Panc1 (cell line): ENCODE measurements around the gene VAMP5.

Experiments used
- CTCF ChIP-seq: fragments of 450-650 bp; IDR thresholded peaks from 2 replicates; pipeline ENCODE4 v1.5.1; 2017; ENCODE audit warnings: mild to moderate bottlenecking
- POLR2AphosphoS5 ChIP-seq: IDR thresholded peaks from 2 replicates; pipeline ENCODE4 v1.6.1; 2012; ENCODE audit warnings: mild to moderate bottlenecking, low read depth, low read length, moderate library complexity
- SIN3A ChIP-seq: IDR thresholded peaks from 2 replicates; pipeline ENCODE4 v1.6.1; 2012; ENCODE audit warnings: low read depth, mild to moderate bottlenecking, low read length, moderate library complexity, borderline replicate concordance; ENCODE audit not compliant: insufficient read depth
- TCF7L2 ChIP-seq: IDR thresholded peaks from 2 replicates; pipeline ENCODE4 v1.6.1; 2011; ENCODE audit warnings: mild to moderate bottlenecking, low read depth, low read length, inconsistent platforms
- TF ChIP-seq, protein P1 (sequence below), 2 experiments: IDR thresholded peaks; 2 replicates each; pipeline ENCODE4 v1.6.1; 2011 to 2012; ENCODE audit warnings: low read depth in 2 of 2, control low read depth in 1 of 2, low read length in 1 of 2, mild to moderate bottlenecking in 1 of 2, moderate library complexity in 1 of 2; ENCODE audit not compliant: insufficient read depth in 1 of 2

DNA sequence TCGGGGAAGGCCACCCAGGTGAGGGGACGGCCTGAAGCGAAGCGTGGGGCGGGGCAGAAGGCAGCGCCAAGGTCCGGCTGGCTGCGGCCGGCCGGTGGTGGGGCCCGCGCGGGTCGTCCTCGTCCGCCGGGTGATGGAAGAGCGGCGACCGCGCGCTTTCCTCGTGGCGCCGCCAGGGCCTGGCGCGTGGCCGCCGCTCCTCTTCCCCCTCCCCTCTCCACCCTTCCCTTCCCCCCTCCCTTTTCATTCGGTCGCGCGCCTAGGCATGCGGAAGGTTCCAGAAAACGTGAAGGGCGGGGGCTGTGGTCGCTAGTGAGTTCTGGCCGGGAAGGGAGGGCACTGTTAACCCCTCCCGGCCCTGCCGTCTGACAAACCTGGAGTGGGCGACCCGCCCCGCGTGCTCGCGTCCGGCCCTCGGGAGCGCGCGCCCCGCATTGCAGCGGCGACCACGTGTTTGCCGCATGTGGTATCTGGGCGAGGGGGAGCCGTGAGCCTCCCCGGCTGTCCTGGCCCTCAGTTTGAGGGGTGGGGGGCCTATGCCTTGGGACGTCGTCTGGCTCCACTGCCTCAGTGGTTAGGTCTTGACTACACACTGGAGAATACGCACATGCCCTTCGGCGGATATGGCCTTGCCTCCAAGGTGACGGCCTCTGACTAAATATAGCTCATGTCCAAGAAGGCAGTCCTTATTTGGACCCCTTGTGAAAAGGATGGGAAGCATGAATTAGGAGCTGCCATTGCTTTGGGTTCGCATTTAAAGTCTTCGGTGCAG is 44.7 kb upstream of the VAMP5 start:
- TF ChIP-seq CTCF: no peak
- TF ChIP-seq POLR2AphosphoS5: peak; percentile 70; the same call in 1 of the 2 replicates
- no peak for TF ChIP-seq TCF7L2
- peak; percentile 40; the same call in 1 of the 2 replicates for TF ChIP-seq SIN3A
- TF ChIP-seq, protein P1, sequence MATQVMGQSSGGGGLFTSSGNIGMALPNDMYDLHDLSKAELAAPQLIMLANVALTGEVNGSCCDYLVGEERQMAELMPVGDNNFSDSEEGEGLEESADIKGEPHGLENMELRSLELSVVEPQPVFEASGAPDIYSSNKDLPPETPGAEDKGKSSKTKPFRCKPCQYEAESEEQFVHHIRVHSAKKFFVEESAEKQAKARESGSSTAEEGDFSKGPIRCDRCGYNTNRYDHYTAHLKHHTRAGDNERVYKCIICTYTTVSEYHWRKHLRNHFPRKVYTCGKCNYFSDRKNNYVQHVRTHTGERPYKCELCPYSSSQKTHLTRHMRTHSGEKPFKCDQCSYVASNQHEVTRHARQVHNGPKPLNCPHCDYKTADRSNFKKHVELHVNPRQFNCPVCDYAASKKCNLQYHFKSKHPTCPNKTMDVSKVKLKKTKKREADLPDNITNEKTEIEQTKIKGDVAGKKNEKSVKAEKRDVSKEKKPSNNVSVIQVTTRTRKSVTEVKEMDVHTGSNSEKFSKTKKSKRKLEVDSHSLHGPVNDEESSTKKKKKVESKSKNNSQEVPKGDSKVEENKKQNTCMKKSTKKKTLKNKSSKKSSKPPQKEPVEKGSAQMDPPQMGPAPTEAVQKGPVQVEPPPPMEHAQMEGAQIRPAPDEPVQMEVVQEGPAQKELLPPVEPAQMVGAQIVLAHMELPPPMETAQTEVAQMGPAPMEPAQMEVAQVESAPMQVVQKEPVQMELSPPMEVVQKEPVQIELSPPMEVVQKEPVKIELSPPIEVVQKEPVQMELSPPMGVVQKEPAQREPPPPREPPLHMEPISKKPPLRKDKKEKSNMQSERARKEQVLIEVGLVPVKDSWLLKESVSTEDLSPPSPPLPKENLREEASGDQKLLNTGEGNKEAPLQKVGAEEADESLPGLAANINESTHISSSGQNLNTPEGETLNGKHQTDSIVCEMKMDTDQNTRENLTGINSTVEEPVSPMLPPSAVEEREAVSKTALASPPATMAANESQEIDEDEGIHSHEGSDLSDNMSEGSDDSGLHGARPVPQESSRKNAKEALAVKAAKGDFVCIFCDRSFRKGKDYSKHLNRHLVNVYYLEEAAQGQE (IDR thresholded peaks at IDR 0.05; ENCODE audit: insufficient read depth in 1 of 2, low read depth in 2 of 2, low read length in 1 of 2): no peak
